Measurements from ENCODE around the gene CTBP1.
"Not testable (repeated sequence)": the region's sequence is repeated elsewhere in the genome, so short reads cannot be mapped to it uniquely, and the experiment has no call there.

Gene CTBP1

GRCh38 chr4:1249148-1249730 lies 309 bp upstream of the CTBP1 start:
- peak; percentile 88 for DNase-seq

GRCh38 chr4:1247864-1248244 lies 1.1 kb downstream of the CTBP1 start:
- DNase-seq = no peak

GRCh38 chr4:1246901-1247863 lies 1.7 kb downstream of the CTBP1 start:
- peak; percentile 21 for DNase-seq

- DNase-seq = peak; percentile 12
These were observed 2.6 kb downstream of the CTBP1 start for GRCh38 chr4:1246111-1246881.

- no peak for DNase-seq
These were observed 3.4 kb downstream of the CTBP1 start for GRCh38 chr4:1245481-1246051.

- no peak for DNase-seq
These were observed 3.9 kb downstream of the CTBP1 start for GRCh38 chr4:1244978-1245471.

- DNase-seq = no peak
These were observed 4.6 kb downstream of the CTBP1 start for GRCh38 chr4:1244081-1244977.

- DNase-seq = peak; percentile 27
These were observed 5.4 kb downstream of the CTBP1 start for GRCh38 chr4:1243451-1244080.

- DNase-seq = no peak
These were observed 6.2 kb downstream of the CTBP1 start for GRCh38 chr4:1242506-1243450.

- no peak for DNase-seq
These were observed 6.9 kb downstream of the CTBP1 start for GRCh38 chr4:1241936-1242505.

GRCh38 chr4:1241466-1241935 lies 7.4 kb downstream of the CTBP1 start:
- no peak for DNase-seq

GRCh38 chr4:1240721-1241465 lies 8.0 kb downstream of the CTBP1 start:
- DNase-seq = no peak

- DNase-seq = no peak
These were observed 9.0 kb downstream of the CTBP1 start for GRCh38 chr4:1239950-1240307.

GRCh38 chr4:1239141-1239949 lies 9.6 kb downstream of the CTBP1 start:
- no peak for DNase-seq

- DNase-seq = no peak
These were observed 10.3 kb downstream of the CTBP1 start for GRCh38 chr4:1238676-1239000.

- no peak for DNase-seq
These were observed 10.8 kb downstream of the CTBP1 start for GRCh38 chr4:1237981-1238675.

- not testable (repeated sequence) for DNase-seq
These were observed 11.7 kb downstream of the CTBP1 start for GRCh38 chr4:1237261-1237660.

- DNase-seq = not testable (repeated sequence)
These were observed 12.1 kb downstream of the CTBP1 start for GRCh38 chr4:1236836-1237235.
